Calu3 (cell line): ENCODE data around the gene HPS1. TPM values are rescaled to one million over a fixed set of nuclear protein-coding genes. Genes with fewer than 3 reads are reported as not detected.

Experiments used
- BruUV-seq: library from RNA; stranded (reverse); fragments of 400-500 nt; replicated peaks from 2 replicates; lab custom pipeline; 2021; lab: Mats Ljungman, UMichigan
- CTCF ChIA-PET: fragments of 300-600 bp; sonication (Branson Sonifier 250); formaldehyde crosslinking; loops from one replicate; lab custom pipeline; 2022; ENCODE audit warnings: antibody characterized with exemption; lab: Charles Lee
- DNase-seq: peaks from one replicate; pipeline ENCODE4 v3.0.0; 2022
- H3K27ac Mint-ChIP-seq: one replicate; pipeline ENCODE4 v1.8.0; 2022; ENCODE audit warnings: mixed read lengths; ENCODE audit not compliant: unreplicated experiment
- H3K27me3 Mint-ChIP-seq: one replicate; pipeline ENCODE4 v1.8.0; 2022; ENCODE audit warnings: mixed read lengths; ENCODE audit not compliant: unreplicated experiment
- H3K36me3 Mint-ChIP-seq: one replicate; pipeline ENCODE4 v1.8.0; 2022; ENCODE audit warnings: mild to moderate bottlenecking, moderate library complexity, mixed read lengths; ENCODE audit not compliant: insufficient read depth, unreplicated experiment
- H3K4me1 Mint-ChIP-seq: one replicate; pipeline ENCODE4 v1.8.0; 2022; ENCODE audit warnings: mild to moderate bottlenecking, low read depth, mixed read lengths; ENCODE audit not compliant: unreplicated experiment
- H3K4me3 Mint-ChIP-seq: one replicate; pipeline ENCODE4 v1.8.0; 2022; ENCODE audit warnings: mild to moderate bottlenecking, low read depth, moderate library complexity, mixed read lengths; ENCODE audit not compliant: unreplicated experiment
- H3K9me3 Mint-ChIP-seq: one replicate; pipeline ENCODE4 v1.8.0; 2022; ENCODE audit warnings: low read depth, mixed read lengths; ENCODE audit not compliant: unreplicated experiment
- CTCF ChIP-seq: fragments of 200-600 bp; IDR thresholded peaks from one replicate; pipeline ENCODE4 v1.8.0; 2022; ENCODE audit warnings: antibody characterized with exemption; ENCODE audit not compliant: unreplicated experiment
- intact Hi-C: fragments of 100-400 bp; cut with micrococcal nuclease; formaldehyde crosslinking; loops from one replicate; pipeline ENCODE4 v1.10.0; 2022; ENCODE audit not compliant: unreplicated experiment
- total RNA-seq: library from RNA; stranded (reverse); gene quantifications from 2 replicates; pipeline ENCODE4 v1.2.3, GENCODE V29; 2022

Gene HPS1
- total RNA-seq, 1 experiment from 2014 or later = 28.1 TPM

- CTCF ChIA-PET = no interaction called here
- Mint-ChIP-seq H3K4me3 (no peak overlapping the region), H3K27me3 (no peaks in the 10 kb centered on the region), H3K27ac (no peak overlapping the region), H3K36me3 (no peaks in the 10 kb centered on the region), H3K9me3 (no peaks in the 10 kb centered on the region), H3K4me1 (no peaks in the 10 kb centered on the region)
- DNase-seq = no peak
- TF ChIP-seq CTCF = no peak
- no TSS peak for BruUV-seq
- intact Hi-C loops = no loop called here
These were observed 44.3 kb downstream of the HPS1 start for GRCh38 chr10:98402478-98402877.

- BruUV-seq = no TSS peak
- CTCF ChIA-PET = no interaction called here
- no peak for DNase-seq
- H3K36me3 Mint-ChIP-seq = no peaks in the 10 kb centered on the region
- intact Hi-C loops = no loop called here
- H3K9me3 Mint-ChIP-seq = no peaks in the 10 kb centered on the region
- H3K4me3 Mint-ChIP-seq = no peak overlapping the region
- H3K4me1 Mint-ChIP-seq = no peaks in the 10 kb centered on the region
- H3K27ac Mint-ChIP-seq = no peak overlapping the region
- TF ChIP-seq CTCF = no peak
- H3K27me3 Mint-ChIP-seq = no peaks in the 10 kb centered on the region
These were observed 46.3 kb downstream of the HPS1 start for GRCh38 chr10:98400482-98400881.

- no TSS peak for BruUV-seq
- Mint-ChIP-seq H3K27me3 (no peaks in the 10 kb centered on the region), H3K9me3 (no peaks in the 10 kb centered on the region), H3K4me3 (no peak overlapping the region), H3K27ac (no peak overlapping the region), H3K36me3 (no peaks in the 10 kb centered on the region), H3K4me1 (no peaks in the 10 kb centered on the region)
- CTCF ChIA-PET = no interaction called here
- intact Hi-C loops = no loop called here
- no peak for DNase-seq
- no peak for TF ChIP-seq CTCF
These were observed 47.0 kb downstream of the HPS1 start for GRCh38 chr10:98399784-98400183.

GRCh38 chr10:98397089-98397600 lies 49.6 kb downstream of the HPS1 start:
- H3K4me1 Mint-ChIP-seq = no peaks in the 10 kb centered on the region
- no peak overlapping the region for H3K4me3 Mint-ChIP-seq
- H3K36me3 Mint-ChIP-seq = no peaks in the 10 kb centered on the region
- H3K27ac Mint-ChIP-seq = no peak overlapping the region
- BruUV-seq = no TSS peak
- H3K27me3 Mint-ChIP-seq = no peaks in the 10 kb centered on the region
- no peaks in the 10 kb centered on the region for H3K9me3 Mint-ChIP-seq
- no peak for TF ChIP-seq CTCF
- CTCF ChIA-PET = interaction anchor here (0.6 kb wide), 1 partner anchor 472 kb away, joined by 4 read pairs; no protein-coding TSS in a partner anchor
- intact Hi-C loops = no loop called here
- no peak for DNase-seq
